Spinal cord (tissue), 10 donors: ENCODE measurements around the gene RGMA. TPM values are rescaled to one million over a fixed set of nuclear protein-coding genes. Genes with fewer than 3 reads are reported as not detected.
"Not testable (repeated sequence)": the region's sequence is repeated elsewhere in the genome, so short reads cannot be mapped to it uniquely, and the experiment has no call there.

Experiments
- DNase-seq, 6 donors: peaks; one replicate each; pipeline versions ENCODE4 v3.0.0 to v3.0.0-alpha.2; 2013 to 2015; ENCODE audit warnings: low spot score in 6 of 6, low read depth in 4 of 6
- H3K27ac ChIP-seq: one replicate; pipeline ENCODE4 v1.5.1; 2013; ENCODE audit warnings: low read depth, low read length, control low read depth
- H3K27me3 ChIP-seq: one replicate; pipeline ENCODE4 v1.6.1; 2013; ENCODE audit warnings: low read length; ENCODE audit not compliant: control insufficient read depth, insufficient read depth
- H3K36me3 ChIP-seq: one replicate; pipeline ENCODE4 v1.6.1; 2013; ENCODE audit warnings: low read length; ENCODE audit not compliant: control insufficient read depth, insufficient read depth
- H3K4me1 ChIP-seq: one replicate; pipeline ENCODE4 v1.6.1; 2013; ENCODE audit warnings: low read length; ENCODE audit not compliant: control insufficient read depth, insufficient read depth
- H3K4me3 ChIP-seq: one replicate; pipeline ENCODE4 v1.5.1; 2013; ENCODE audit warnings: low read depth, low read length, control low read depth
- H3K9me3 ChIP-seq: one replicate; pipeline ENCODE4 v1.6.1; 2013; ENCODE audit warnings: low read length; ENCODE audit not compliant: control insufficient read depth, insufficient read depth
- WGBS: methylation state at CpG from one replicate; pipeline ENCODE4 v1.1.5; 2013; ENCODE audit warnings: missing lambda C conversion rate; ENCODE audit not compliant: insufficient coverage; 5-methylcytosine and 5-hydroxymethylcytosine counted together
- polyA plus RNA-seq, 2 donors: library from polyadenylated mRNA; unstranded; fragments of 120-200 nt; gene quantifications; one replicate each; pipeline ENCODE4 v1.2.1, GENCODE V29; 2013; ENCODE audit not compliant: insufficient read length in 2 of 2
- total RNA-seq, 2 donors: library from RNA; depleted of rRNA in 1 of 2; stranded (reverse); fragments of 120-200 nt in 1 of 2; fragments of >200 nt in 1 of 2; gene quantifications; one replicate each; pipeline versions ENCODE4 v1.2.3 to v1.2.4, GENCODE V29; 2013 to 2014
- donor health status: healthy.

The RGMA gene
- total and polyA plus RNA-seq, 4 donors, result 20.7 to 356 (median 185) TPM

DNA sequence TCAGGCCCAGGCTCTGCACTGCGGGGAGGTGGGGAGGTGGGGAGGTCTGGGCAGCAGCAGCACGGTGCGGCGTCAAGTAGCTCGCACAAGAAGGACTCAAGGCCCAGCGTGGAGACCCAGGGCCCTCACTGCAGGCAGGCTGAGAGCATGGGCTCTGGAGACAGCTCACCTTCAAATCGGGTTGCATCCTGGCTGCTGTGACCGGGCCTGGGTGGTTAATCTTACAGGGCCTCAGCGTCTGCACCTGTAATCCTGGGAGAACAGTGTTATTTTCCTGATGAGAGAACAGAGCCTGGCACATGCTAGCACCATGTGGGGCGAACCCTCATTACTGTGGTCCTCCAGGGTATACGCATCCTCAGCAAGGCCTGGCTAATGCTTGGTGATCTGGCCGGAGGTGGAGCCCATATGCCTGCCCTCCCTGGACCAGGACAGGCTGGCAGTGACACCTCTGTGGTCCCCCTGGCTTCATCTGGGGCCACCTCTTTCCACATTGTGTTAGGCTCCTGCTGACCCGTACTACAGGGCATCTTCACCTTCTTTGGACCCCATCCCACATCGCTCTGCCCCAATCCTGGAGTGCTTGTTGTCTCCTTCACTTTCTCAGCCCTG is 55.5 kb downstream of the RGMA start:
- H3K36me3 ChIP-seq, result peaks cover 17% of the 10 kb centered on the region
- H3K4me3 ChIP-seq, result no peak overlapping the region
- DNase-seq, result no peak
- 93% methylated on average over 14 of the region's 14 CpGs for WGBS
- H3K9me3 ChIP-seq, result no peaks in the 10 kb centered on the region
- H3K27ac ChIP-seq, result no peak overlapping the region
- H3K4me1 ChIP-seq, result peaks cover 60% of the 10 kb centered on the region
- no peaks in the 10 kb centered on the region for H3K27me3 ChIP-seq

DNA sequence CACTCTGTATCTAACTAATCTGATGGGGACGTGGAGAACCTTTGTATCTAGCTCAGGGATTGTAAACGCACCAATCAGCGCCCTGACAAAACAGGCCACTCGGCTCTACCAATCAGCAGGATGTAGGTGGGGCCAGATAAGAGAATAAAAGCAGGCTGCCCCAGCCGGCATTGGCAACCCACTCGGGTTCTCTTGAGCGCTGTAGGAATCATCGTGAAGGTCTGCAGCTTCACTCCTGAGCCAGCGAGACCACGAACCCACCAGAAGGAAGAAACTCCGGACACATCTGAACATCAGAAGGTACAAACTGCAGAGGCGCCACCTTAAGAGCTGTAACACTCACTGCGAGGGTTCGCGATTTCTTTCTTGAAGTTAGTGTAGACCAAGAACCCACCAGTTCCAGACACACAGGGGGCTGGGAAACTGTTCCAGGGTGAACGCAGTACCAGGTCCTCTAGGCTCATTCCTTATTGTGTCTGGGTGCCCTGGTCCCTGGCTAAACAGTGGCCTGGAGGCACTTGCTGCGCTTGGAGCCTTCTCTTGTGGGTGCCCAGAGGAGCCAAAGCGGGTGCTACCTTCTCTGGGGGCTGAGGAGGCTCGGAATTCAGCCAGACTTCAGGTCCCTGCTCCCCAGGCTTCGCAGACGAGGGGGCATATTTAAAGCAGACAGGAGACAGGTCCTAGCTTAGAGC is 56.4 kb downstream of the RGMA start:
- H3K27me3 ChIP-seq, DNase-seq, H3K4me3 ChIP-seq, H3K27ac ChIP-seq, H3K9me3 ChIP-seq: not testable (repeated sequence)
- WGBS, result 93% methylated on average over 17 of the region's 21 CpGs
- H3K4me1 ChIP-seq, result peaks cover 60% of the 10 kb centered on the region
- H3K36me3 ChIP-seq, result peaks cover 23% of the 10 kb centered on the region

DNA sequence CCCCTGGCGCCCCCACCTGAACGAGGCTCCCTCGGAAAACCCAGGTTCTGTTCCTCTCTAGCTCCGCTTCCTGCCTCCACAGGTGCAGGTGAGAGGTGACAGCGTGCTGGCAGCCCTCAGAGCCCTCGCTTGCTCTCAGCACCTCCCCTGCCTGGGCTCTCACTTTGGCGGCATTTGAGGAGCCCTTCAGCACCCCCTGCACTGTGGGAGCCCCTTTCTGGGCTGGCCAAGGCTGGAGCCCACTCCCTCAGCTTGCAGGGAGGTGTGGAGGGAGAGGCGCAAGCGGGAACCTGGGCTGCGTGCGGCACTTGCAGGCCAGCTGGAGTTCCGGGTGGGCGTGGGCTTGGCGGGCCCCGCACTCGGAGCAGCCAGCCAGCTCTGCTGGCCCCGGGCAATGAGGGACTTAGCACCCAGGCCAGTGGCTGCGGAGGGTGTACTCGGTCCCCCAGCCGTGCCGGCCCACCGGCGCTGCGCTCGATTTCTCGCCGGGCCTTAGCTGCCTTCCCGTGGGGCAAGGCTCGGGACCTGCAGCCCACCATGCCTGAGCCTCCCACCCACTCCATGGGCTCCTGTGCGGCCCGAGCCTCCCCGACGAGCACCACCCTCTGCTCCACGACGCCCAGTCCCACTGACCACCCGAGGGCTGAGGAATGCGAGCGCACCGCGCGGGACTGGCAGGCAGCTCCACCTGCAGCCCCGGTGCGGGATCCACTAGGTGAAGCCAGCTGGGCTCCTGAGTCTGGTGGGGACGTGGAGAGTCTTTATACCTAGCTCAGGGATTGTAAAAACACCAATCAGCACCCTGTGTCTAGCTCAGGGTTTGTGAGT is 57.2 kb downstream of the RGMA start:
- 91% methylated on average over 22 of the region's 44 CpGs for WGBS
- H3K27me3 ChIP-seq, H3K27ac ChIP-seq, H3K4me3 ChIP-seq, H3K9me3 ChIP-seq, DNase-seq: not testable (repeated sequence)
- Histone ChIP-seq H3K36me3 (peaks cover 29% of the 10 kb centered on the region), H3K4me1 (peaks cover 56% of the 10 kb centered on the region)

DNA sequence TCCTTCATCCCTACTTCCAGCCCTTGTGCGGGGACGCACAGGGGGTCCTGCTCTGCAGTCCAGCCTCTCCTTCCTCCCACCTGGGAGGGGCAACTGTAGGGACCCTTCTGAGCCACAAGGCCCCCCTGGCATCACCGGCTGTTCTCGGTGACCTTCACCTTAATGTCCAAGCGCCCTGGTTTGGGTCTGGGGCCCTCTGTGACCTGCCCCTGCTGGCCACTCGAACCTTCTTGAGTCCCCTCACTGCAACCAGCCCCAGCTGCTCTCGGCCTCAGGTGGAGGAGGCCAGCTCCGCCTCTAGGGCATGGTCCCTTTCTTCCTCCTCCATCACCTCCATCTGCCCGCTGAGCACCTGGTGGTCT is 57.9 kb downstream of the RGMA start:
- DNase-seq, result no peak
- Histone ChIP-seq H3K9me3 (no peaks in the 10 kb centered on the region), H3K4me3 (no peak overlapping the region), H3K4me1 (peaks cover 56% of the 10 kb centered on the region), H3K36me3 (peaks cover 31% of the 10 kb centered on the region), H3K27ac (no peak overlapping the region), H3K27me3 (no peaks in the 10 kb centered on the region)
- 76% methylated on average over 9 of the region's 9 CpGs for WGBS

DNA sequence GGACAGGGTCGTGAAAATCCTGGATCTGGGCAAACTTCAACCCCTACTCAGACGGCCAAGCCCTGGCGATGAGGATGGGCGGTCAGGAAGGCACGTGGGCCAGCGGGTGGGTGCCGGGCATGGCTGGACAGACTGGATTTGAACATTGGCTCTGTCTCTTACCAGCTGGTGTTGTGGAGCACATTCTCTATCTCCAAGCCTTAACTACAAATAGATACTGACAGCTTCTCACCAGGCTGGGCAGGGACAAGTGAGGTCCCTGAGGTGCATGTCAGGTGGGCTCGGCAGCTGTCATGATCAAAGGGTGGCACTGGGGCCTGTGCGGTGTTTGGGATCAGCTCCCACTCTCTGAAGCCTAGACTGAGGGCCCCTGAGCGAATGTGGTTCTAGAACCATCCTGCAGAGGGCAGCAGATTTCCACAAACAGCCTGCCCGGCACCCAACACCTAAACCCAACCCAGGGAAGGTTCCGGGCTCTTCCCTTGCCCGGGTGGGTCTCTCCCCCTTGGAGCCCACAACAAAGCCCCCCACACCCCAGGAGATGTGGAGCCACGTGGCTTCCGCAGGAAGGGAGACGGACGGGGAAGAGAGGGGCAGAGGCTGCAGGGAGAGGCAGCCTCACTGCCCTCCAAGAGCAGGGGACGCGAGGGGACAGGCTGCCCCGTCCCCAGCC is 58.4 kb downstream of the RGMA start:
- no peaks in the 10 kb centered on the region for H3K27me3 ChIP-seq
- no peaks in the 10 kb centered on the region for H3K9me3 ChIP-seq
- peak in 4 of 6 donors; percentile 69 to 93 (median 79) for DNase-seq
- peaks cover 51% of the 10 kb centered on the region for H3K4me1 ChIP-seq
- no peak overlapping the region for H3K27ac ChIP-seq
- 16% methylated on average over 9 of the region's 20 CpGs for WGBS
- no peak overlapping the region for H3K4me3 ChIP-seq
- peaks cover 34% of the 10 kb centered on the region for H3K36me3 ChIP-seq

DNA sequence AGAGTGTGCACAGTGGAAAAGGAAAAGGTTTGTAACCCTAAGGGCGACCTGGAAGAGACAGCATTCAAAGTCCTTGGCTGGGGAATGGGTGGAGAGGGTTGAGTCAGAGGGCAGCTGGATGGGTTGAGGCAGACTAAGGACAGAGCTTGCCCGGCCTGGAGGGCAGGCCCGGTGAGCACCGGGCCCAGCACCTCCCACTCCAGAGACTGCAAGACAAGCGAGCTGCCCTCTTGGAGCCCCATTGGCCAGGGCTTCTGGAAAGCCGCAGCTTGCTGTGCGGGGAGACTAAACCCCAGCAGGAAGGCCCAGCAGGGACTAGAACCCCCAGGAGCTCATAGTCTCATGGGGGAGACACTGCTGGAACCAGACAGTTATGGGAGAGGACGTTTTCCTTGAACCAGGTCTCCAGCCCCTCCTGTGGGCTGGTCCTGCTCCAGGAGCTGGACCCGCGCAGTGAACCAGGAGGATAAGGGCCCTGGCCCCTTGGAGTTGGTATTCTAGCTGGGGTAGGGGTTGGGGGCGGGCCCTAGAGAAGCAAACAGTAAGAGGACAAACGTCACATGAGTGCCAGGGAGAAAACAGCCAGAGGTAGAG is 59.1 kb downstream of the RGMA start:
- Histone ChIP-seq H3K27ac (no peak overlapping the region), H3K4me1 (peaks cover 50% of the 10 kb centered on the region), H3K36me3 (peaks cover 40% of the 10 kb centered on the region), H3K27me3 (no peaks in the 10 kb centered on the region), H3K4me3 (no peak overlapping the region), H3K9me3 (no peaks in the 10 kb centered on the region)
- WGBS, result 75% methylated on average over 12 of the region's 12 CpGs
- DNase-seq, result no peak

DNA sequence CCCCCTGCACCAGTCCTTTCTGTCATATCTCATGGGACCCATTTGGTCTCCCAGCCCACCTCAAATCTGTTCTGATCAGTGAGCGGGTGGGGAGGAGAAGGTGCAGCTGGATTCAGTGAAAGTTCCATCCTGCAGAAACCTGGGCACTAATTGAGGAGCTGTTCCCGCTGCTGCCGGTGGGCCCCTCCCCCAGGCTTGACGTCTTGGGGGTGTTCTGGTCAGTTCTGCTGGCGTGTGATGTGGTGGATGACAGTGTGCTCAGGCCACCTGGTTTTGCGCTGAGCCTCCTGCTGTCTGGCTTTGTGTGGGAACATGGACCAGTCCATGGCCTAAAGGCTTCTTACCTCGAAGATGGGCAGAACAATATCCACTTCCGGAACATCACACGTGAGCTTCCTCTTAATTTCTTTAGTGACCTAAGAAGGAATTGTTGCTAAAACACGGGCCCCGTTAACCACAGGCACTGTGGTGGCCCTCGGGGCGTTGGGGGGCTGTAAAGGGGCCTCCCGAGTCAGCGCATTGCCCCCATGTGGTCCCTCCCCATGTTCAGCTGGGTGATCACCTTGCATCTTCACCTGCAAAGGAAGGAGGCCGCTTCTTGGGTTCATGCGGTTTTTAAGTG is 59.7 kb downstream of the RGMA start:
- H3K4me1 ChIP-seq, result peaks cover 50% of the 10 kb centered on the region
- peak overlapping the region; percentile 69 for H3K27ac ChIP-seq
- no peak for DNase-seq
- no peaks in the 10 kb centered on the region for H3K27me3 ChIP-seq
- H3K36me3 ChIP-seq, result peaks cover 46% of the 10 kb centered on the region
- no peaks in the 10 kb centered on the region for H3K9me3 ChIP-seq
- 65% methylated on average over 10 of the region's 17 CpGs for WGBS
- no peak overlapping the region for H3K4me3 ChIP-seq

DNA sequence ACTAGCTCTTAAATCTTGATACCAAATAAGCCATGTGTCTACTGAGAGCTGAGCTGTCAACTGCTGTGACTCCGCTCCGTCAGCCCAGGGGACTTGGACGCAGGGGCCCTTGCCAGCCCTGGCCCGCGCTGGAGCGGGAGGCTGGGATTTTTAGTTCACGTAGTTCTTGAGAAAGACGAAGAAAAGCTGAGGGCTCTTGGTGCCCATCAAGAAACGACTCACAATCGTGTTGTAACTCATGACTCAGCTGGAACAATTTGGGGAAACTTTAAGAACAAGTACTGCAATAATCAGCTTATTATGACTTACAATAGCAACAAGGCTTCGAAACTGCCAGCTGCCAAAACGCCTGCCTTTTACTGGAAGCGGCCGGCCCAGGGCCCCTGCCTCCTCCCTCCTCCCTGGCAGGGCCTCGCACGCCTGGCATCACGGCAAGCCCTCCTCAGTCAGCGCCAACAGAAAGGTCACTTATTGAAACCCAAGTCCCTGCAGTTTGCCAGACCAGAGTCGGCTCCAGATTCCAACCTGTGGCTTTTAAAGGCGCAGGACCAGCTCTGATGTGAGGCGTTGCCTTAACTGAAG is 60.3 kb downstream of the RGMA start:
- H3K36me3 ChIP-seq, result peaks cover 49% of the 10 kb centered on the region
- WGBS, result 32% methylated on average over 20 of the region's 21 CpGs
- H3K27ac ChIP-seq, result peak overlapping the region; percentile 69
- H3K4me3 ChIP-seq, result no peak overlapping the region
- peak in 3 of 6 donors; percentile 70 to 88 (median 76) for DNase-seq
- peaks cover 50% of the 10 kb centered on the region for H3K4me1 ChIP-seq
- H3K9me3 ChIP-seq, result no peaks in the 10 kb centered on the region
- no peaks in the 10 kb centered on the region for H3K27me3 ChIP-seq
